HUES6 (cell line): ENCODE data around the gene RPS6KC1.
"Not testable (repeated sequence)": the region's sequence is repeated elsewhere in the genome, so short reads cannot be mapped to it uniquely, and the experiment has no call there.

Experiments used
- H3K27ac ChIP-seq: 2 replicates; pipeline ENCODE4 v1.7.0; 2013; ENCODE audit warnings: low read depth, mild to moderate bottlenecking, low read length, inconsistent platforms
- H3K27me3 ChIP-seq: 2 replicates; pipeline ENCODE4 v1.6.1; 2013; ENCODE audit warnings: low read length; ENCODE audit not compliant: control insufficient read depth, insufficient read depth
- H3K36me3 ChIP-seq: 2 replicates; pipeline ENCODE4 v1.6.1; 2013; ENCODE audit warnings: low read length; ENCODE audit not compliant: control insufficient read depth, insufficient read depth
- H3K4me1 ChIP-seq: 2 replicates; pipeline ENCODE4 v1.6.1; 2013; ENCODE audit warnings: low read length; ENCODE audit not compliant: control insufficient read depth, insufficient read depth
- H3K4me3 ChIP-seq: 2 replicates; pipeline ENCODE4 v1.5.1; 2013; ENCODE audit warnings: low read depth, low read length
- H3K9ac ChIP-seq: one replicate; pipeline ENCODE4 v1.6.1; 2013; ENCODE audit warnings: mild to moderate bottlenecking, low read length
- H3K9me3 ChIP-seq: 2 replicates; pipeline ENCODE4 v1.6.1; 2013; ENCODE audit warnings: low read depth, low read length; ENCODE audit not compliant: control insufficient read depth, insufficient read depth

The RPS6KC1 gene

GRCh38 chr1:213032651-213033050, 18.4 kb upstream of the RPS6KC1 start:
- Histone ChIP-seq H3K4me3 (no peak overlapping the region), H3K9me3 (peaks cover 4% of the 10 kb centered on the region; the same call in 1 of the 2 replicates), H3K27ac (no peak overlapping the region), H3K36me3 (no peaks in the 10 kb centered on the region), H3K9ac (no peak overlapping the region), H3K4me1 (no peaks in the 10 kb centered on the region), H3K27me3 (no peaks in the 10 kb centered on the region)

GRCh38 chr1:213034713-213035112, 16.3 kb upstream of the RPS6KC1 start:
- H3K27ac ChIP-seq = no peak overlapping the region
- H3K36me3 ChIP-seq = no peaks in the 10 kb centered on the region
- peaks cover 4% of the 10 kb centered on the region; the same call in 1 of the 2 replicates for H3K9me3 ChIP-seq
- no peak overlapping the region for H3K4me3 ChIP-seq
- H3K27me3 ChIP-seq = no peaks in the 10 kb centered on the region
- H3K4me1 ChIP-seq = no peaks in the 10 kb centered on the region
- no peak overlapping the region for H3K9ac ChIP-seq

- no peak overlapping the region for H3K4me3 ChIP-seq
- H3K27me3 ChIP-seq = no peaks in the 10 kb centered on the region
- H3K9ac ChIP-seq = no peak overlapping the region
- H3K27ac ChIP-seq = no peak overlapping the region
- no peaks in the 10 kb centered on the region for H3K36me3 ChIP-seq
- peaks cover 4% of the 10 kb centered on the region; the same call in 1 of the 2 replicates for H3K9me3 ChIP-seq
- H3K4me1 ChIP-seq = 0 out of 2 replicates have a peak, but pooled peaks cover under 1% of the 10 kb centered on the region
Measured at GRCh38 chr1:213035573-213035972, 15.5 kb upstream of the RPS6KC1 start.

- Histone ChIP-seq H3K36me3 (no peaks in the 10 kb centered on the region), H3K9ac (no peak overlapping the region), H3K27ac (no peak overlapping the region), H3K4me3 (no peak overlapping the region), H3K27me3 (no peaks in the 10 kb centered on the region), H3K4me1 (peaks cover 13% of the 10 kb centered on the region; the same call in 1 of the 2 replicates), H3K9me3 (no peaks in the 10 kb centered on the region)
Measured at GRCh38 chr1:213041443-213041842, 9.6 kb upstream of the RPS6KC1 start.

GRCh38 chr1:213045321-213046226, 5.5 kb upstream of the RPS6KC1 start:
- not testable (repeated sequence) for H3K27ac ChIP-seq, H3K36me3 ChIP-seq, H3K9me3 ChIP-seq, H3K9ac ChIP-seq, H3K4me3 ChIP-seq, H3K27me3 ChIP-seq
- H3K4me1 ChIP-seq = peaks cover 20% of the 10 kb centered on the region; the same call in 1 of the 2 replicates

GRCh38 chr1:213049232-213049631, 1.8 kb upstream of the RPS6KC1 start:
- no peak overlapping the region for H3K9ac ChIP-seq
- no peak overlapping the region for H3K27ac ChIP-seq
- H3K27me3 ChIP-seq = no peaks in the 10 kb centered on the region
- no peak overlapping the region for H3K4me3 ChIP-seq
- no peaks in the 10 kb centered on the region for H3K9me3 ChIP-seq
- no peaks in the 10 kb centered on the region for H3K36me3 ChIP-seq
- peaks cover 14% of the 10 kb centered on the region for H3K4me1 ChIP-seq

- no peaks in the 10 kb centered on the region for H3K36me3 ChIP-seq
- peaks cover 14% of the 10 kb centered on the region for H3K4me1 ChIP-seq
- no peaks in the 10 kb centered on the region for H3K9me3 ChIP-seq
- H3K27me3 ChIP-seq = no peaks in the 10 kb centered on the region
- no peak overlapping the region; the same call in 1 of the 2 replicates for H3K27ac ChIP-seq
- peak overlapping the region; percentile 89 for H3K4me3 ChIP-seq
- peak overlapping the region; percentile 73 for H3K9ac ChIP-seq
Measured at GRCh38 chr1:213050745-213051126, 305 bp upstream of the RPS6KC1 start.

- H3K9me3 ChIP-seq = no peaks in the 10 kb centered on the region
- H3K27me3 ChIP-seq = no peaks in the 10 kb centered on the region
- peaks cover 14% of the 10 kb centered on the region for H3K4me1 ChIP-seq
- no peak overlapping the region for H3K27ac ChIP-seq
- no peaks in the 10 kb centered on the region for H3K36me3 ChIP-seq
- H3K9ac ChIP-seq = peak overlapping the region; percentile 73
- H3K4me3 ChIP-seq = peak overlapping the region; percentile 89
Measured at GRCh38 chr1:213051881-213052202, 801 bp downstream of the RPS6KC1 start.

GRCh38 chr1:213053455-213053854, 2.4 kb downstream of the RPS6KC1 start:
- Histone ChIP-seq H3K9ac (no peak overlapping the region), H3K27ac (no peak overlapping the region), H3K4me1 (peaks cover 14% of the 10 kb centered on the region), H3K36me3 (no peaks in the 10 kb centered on the region), H3K9me3 (no peaks in the 10 kb centered on the region), H3K4me3 (no peak overlapping the region), H3K27me3 (no peaks in the 10 kb centered on the region)

- Histone ChIP-seq H3K27ac (no peak overlapping the region), H3K9ac (no peak overlapping the region), H3K27me3 (no peaks in the 10 kb centered on the region), H3K4me3 (no peak overlapping the region), H3K36me3 (no peaks in the 10 kb centered on the region), H3K9me3 (no peaks in the 10 kb centered on the region), H3K4me1 (peaks cover 11% of the 10 kb centered on the region)
Measured at GRCh38 chr1:213054142-213054541, 3.1 kb downstream of the RPS6KC1 start.

GRCh38 chr1:213054733-213055591, 3.9 kb downstream of the RPS6KC1 start:
- Histone ChIP-seq H3K4me1 (peaks cover 7% of the 10 kb centered on the region), H3K36me3 (no peaks in the 10 kb centered on the region), H3K9ac (no peak overlapping the region), H3K9me3 (no peaks in the 10 kb centered on the region), H3K27ac (no peak overlapping the region), H3K27me3 (no peaks in the 10 kb centered on the region), H3K4me3 (no peak overlapping the region)
